HCT116 (cell line): ENCODE data around the gene BBS12. TPM values are rescaled to one million over a fixed set of nuclear protein-coding genes. Genes with fewer than 3 reads are reported as not detected.
A peak's percentile ranks its signal among the peaks of the same experiment; 100 is the strongest.

Experiments used
- ATAC-seq: fragments of 200-7000 bp; cut with Tn5 transposase; 2 replicates; pipeline ENCODE4 v1.9.1; 2020; ENCODE audit warnings: mild to moderate bottlenecking, moderate library complexity
- BruUV-seq: library from RNA; stranded (reverse); fragments of 400-500 nt; replicated peaks from 2 replicates; lab custom pipeline; 2021; lab: Mats Ljungman, UMichigan
- CTCF ChIA-PET: fragments of 300-600 bp; sonication (Branson Sonifier 250); formaldehyde crosslinking; loops from one replicate; lab custom pipeline; 2021; ENCODE audit warnings: antibody characterized with exemption; lab: Charles Lee
- POLR2A ChIA-PET: fragments of 300-600, 350-600 bp; sonication (Branson Sonifier 250); formaldehyde crosslinking; loops from one replicate; lab custom pipeline; 2021; ENCODE audit warnings: antibody characterized with exemption; lab: Charles Lee
- RAD21 ChIA-PET, 2 experiments: fragments of 300-600 bp; sonication (Branson Sonifier 250); formaldehyde crosslinking; loops; one replicate each; lab custom pipeline; 2023; ENCODE audit warnings: low total read pairs in 2 of 2; ENCODE audit not compliant: uncharacterized antibody in 2 of 2, unreplicated experiment in 2 of 2, low non-redundant PET in 1 of 2; lab: Charles Lee
- DNase-seq: peaks from one replicate; pipeline ENCODE4 v3.0.0-alpha.2; 2010; ENCODE audit warnings: low read depth, low spot score
- H2AFZ ChIP-seq: fragments of 200-600 bp; shearing (Covaris generic), sonication (generic); 2 replicates; pipeline ENCODE4 v1.6.1; 2017; ENCODE audit warnings: low read depth, mixed run types, mixed read lengths, antibody characterized with exemption, low read length; ENCODE audit not compliant: poor library complexity, severe bottlenecking
- H3K27ac ChIP-seq: 2 replicates; pipeline ENCODE4 v1.5.1; 2012; ENCODE audit warnings: low read depth, low read length
- H3K27me3 ChIP-seq: fragments of 200-600 bp; sonication (generic); 2 replicates; pipeline ENCODE4 v1.6.1; 2016; ENCODE audit warnings: mixed run types, low read length, mixed read lengths; ENCODE audit not compliant: insufficient read depth
- H3K36me3 ChIP-seq, 2 experiments: fragments of 200-500 bp in 1 of 2; fragments of 200-600 bp in 1 of 2; sonication (Bioruptor generic) in 1 of 2; sonication (generic) in 1 of 2; 2 replicates each; pipeline versions ENCODE4 v1.5.1 to v1.6.1; 2014 to 2016; ENCODE audit warnings: low read length in 2 of 2, inconsistent platforms in 1 of 2, mixed read lengths in 1 of 2, mixed run types in 1 of 2; ENCODE audit not compliant: insufficient read depth in 2 of 2, control insufficient read depth in 1 of 2
- H3K4me1 ChIP-seq, 2 experiments: fragments of 200-600 bp in 1 of 2; sonication (generic) in 1 of 2; 2 replicates each; pipeline versions ENCODE4 v1.5.1 to v1.6.1; 2012 to 2017; ENCODE audit warnings: low read length in 2 of 2, inconsistent platforms in 1 of 2, mild to moderate bottlenecking in 1 of 2, mixed read lengths in 1 of 2, mixed run types in 1 of 2, moderate library complexity in 1 of 2; ENCODE audit not compliant: insufficient read depth in 2 of 2, control insufficient read depth in 1 of 2
- H3K4me2 ChIP-seq: fragments of 200-600 bp; sonication (generic); 2 replicates; pipeline ENCODE4 v1.6.1; 2017; ENCODE audit warnings: mixed run types, low read length, mixed read lengths
- H3K4me3 ChIP-seq, 2 experiments: fragments of 200-600 bp in 1 of 2; sonication (generic) in 1 of 2; replicated peaks in 1 of 2; 2 replicates each; pipeline ENCODE4 v1.5.1; 2011 to 2016; ENCODE audit warnings: low read length in 2 of 2, control low read depth in 1 of 2, low read depth in 1 of 2, mild to moderate bottlenecking in 1 of 2, mixed read lengths in 1 of 2, mixed run types in 1 of 2
- H3K79me2 ChIP-seq: fragments of 200-600 bp; sonication (generic); 2 replicates; pipeline ENCODE4 v1.6.1; 2017; ENCODE audit warnings: mild to moderate bottlenecking, mixed run types, low read length, moderate library complexity, mixed read lengths; ENCODE audit not compliant: insufficient read depth
- H3K9ac ChIP-seq: fragments of 200-600 bp; sonication (generic); 2 replicates; pipeline ENCODE4 v1.6.1; 2016; ENCODE audit warnings: low read length, mixed read lengths
- H3K9me2 ChIP-seq: fragments of 200-600 bp; sonication (generic), shearing (Covaris generic); 2 replicates; pipeline ENCODE4 v1.6.1; 2017; ENCODE audit warnings: mixed run types, mild to moderate bottlenecking, moderate library complexity; ENCODE audit not compliant: insufficient read depth
- H3K9me3 ChIP-seq, 2 experiments: fragments of 200-500 bp in 1 of 2; fragments of 200-600 bp in 1 of 2; sonication (Bioruptor generic) in 1 of 2; sonication (generic) in 1 of 2; 2 replicates each; pipeline ENCODE4 v1.6.1; 2014 to 2017; ENCODE audit warnings: low read length in 2 of 2, mixed read lengths in 2 of 2, inconsistent platforms in 1 of 2, low read depth in 1 of 2, mild to moderate bottlenecking in 1 of 2, mixed run types in 1 of 2, moderate library complexity in 1 of 2; ENCODE audit not compliant: control insufficient read depth in 1 of 2, insufficient read depth in 1 of 2
- H4K20me1 ChIP-seq: fragments of 200-600 bp; sonication (generic), shearing (Covaris generic); 2 replicates; pipeline ENCODE4 v1.6.1; 2017; ENCODE audit warnings: mixed run types, mild to moderate bottlenecking, moderate library complexity; ENCODE audit not compliant: insufficient read depth
- CBX3 ChIP-seq: IDR thresholded peaks from 2 replicates; pipeline ENCODE4 v1.6.1; 2012; ENCODE audit warnings: low read depth
- CEBPB ChIP-seq: IDR thresholded peaks from 2 replicates; pipeline ENCODE4 v1.6.1; 2012; ENCODE audit warnings: low read depth
- EGR1 ChIP-seq: IDR thresholded peaks from 2 replicates; pipeline ENCODE4 v1.6.1; 2012; ENCODE audit warnings: low read depth
- ELF1 ChIP-seq: IDR thresholded peaks from 2 replicates; pipeline ENCODE4 v1.6.1; 2012; ENCODE audit warnings: low read depth, borderline replicate concordance
- EZH2 ChIP-seq: fragments of 200-600 bp; sonication (generic); IDR thresholded peaks from 2 replicates; pipeline ENCODE4 v1.6.1; 2017; ENCODE audit warnings: antibody characterized with exemption, mixed run types
- EZH2phosphoT487 ChIP-seq: fragments of 200-600 bp; IDR thresholded peaks from 2 replicates; pipeline ENCODE4 v1.6.1; 2018; ENCODE audit warnings: antibody characterized with exemption, borderline replicate concordance
- FOSL1 ChIP-seq: IDR thresholded peaks from 2 replicates; pipeline ENCODE4 v1.6.1; 2012; ENCODE audit warnings: low read depth
- JUND ChIP-seq: IDR thresholded peaks from 2 replicates; pipeline ENCODE4 v1.6.1; 2012
- POLR2A ChIP-seq: IDR thresholded peaks from 2 replicates; pipeline ENCODE4 v1.7.0; 2011; ENCODE audit warnings: borderline replicate concordance; ENCODE audit not compliant: insufficient read depth, insufficient read length; ENCODE audit errors: extremely low read depth
- POLR2AphosphoS5 ChIP-seq: IDR thresholded peaks from 2 replicates; pipeline ENCODE4 v1.6.1; 2011; ENCODE audit warnings: mild to moderate bottlenecking, low read depth, low read length, moderate library complexity
- RAD21 ChIP-seq: IDR thresholded peaks from 2 replicates; pipeline ENCODE4 v1.6.1; 2012; ENCODE audit warnings: low read depth, mild to moderate bottlenecking
- SIN3A ChIP-seq: IDR thresholded peaks from 2 replicates; pipeline ENCODE4 v1.6.1; 2012; ENCODE audit warnings: low read depth
- SP1 ChIP-seq: IDR thresholded peaks from 2 replicates; pipeline ENCODE4 v1.6.1; 2012; ENCODE audit warnings: low read depth
- SRF ChIP-seq: IDR thresholded peaks from 2 replicates; pipeline ENCODE4 v1.6.1; 2012; ENCODE audit warnings: low read depth
- TCF7L2 ChIP-seq: IDR thresholded peaks from 2 replicates; pipeline ENCODE4 v1.7.0; 2011; ENCODE audit warnings: borderline replicate concordance, inconsistent platforms; ENCODE audit not compliant: insufficient read depth, insufficient read length; ENCODE audit errors: extremely low read depth
- YY1 ChIP-seq: IDR thresholded peaks from 2 replicates; pipeline ENCODE4 v1.6.1; 2011; ENCODE audit warnings: low read length, low read depth, moderate library complexity, mild to moderate bottlenecking; ENCODE audit not compliant: insufficient replicate concordance; ENCODE audit errors: extremely low read depth
- ZFX ChIP-seq: fragments of 450-650 bp; IDR thresholded peaks from 2 replicates; pipeline ENCODE4 v1.6.1; 2017
- ZNF274 ChIP-seq: fragments of 200-500 bp; sonication (Bioruptor generic); IDR thresholded peaks from 2 replicates; pipeline ENCODE4 v1.6.1; 2014; ENCODE audit warnings: mild to moderate bottlenecking, low read depth, low read length, inconsistent platforms
- intact Hi-C: fragments of 100-400 bp; cut with micrococcal nuclease; formaldehyde crosslinking; loops from 2 replicates; pipeline ENCODE4 v1.10.0; 2022
- total RNA-seq: library from RNA; stranded (reverse); gene quantifications from one replicate; pipeline ENCODE4 v1.2.1, GENCODE V29; 2021; ENCODE audit not compliant: unreplicated experiment
- TF ChIP-seq, protein P1 (sequence below): IDR thresholded peaks from 2 replicates; pipeline ENCODE4 v1.6.1; 2011; ENCODE audit warnings: mild to moderate bottlenecking, low read length, moderate library complexity; ENCODE audit not compliant: insufficient replicate concordance; ENCODE audit errors: extremely low read depth
- TF ChIP-seq, protein P2 (sequence below): IDR thresholded peaks from 2 replicates; pipeline ENCODE4 v1.6.1; 2012
- TF ChIP-seq, protein P3 (sequence below), 3 experiments: fragments of 200-600 bp in 1 of 3; sonication (generic) in 1 of 3; IDR thresholded peaks in 2 of 3; conservative IDR thresholded peaks in 1 of 3; 2 replicates each; pipeline ENCODE4 v1.5.1; 2012 to 2017; ENCODE audit warnings: low read depth in 2 of 3, low read length in 2 of 3, antibody characterized with exemption in 1 of 3, borderline replicate concordance in 1 of 3, control low read depth in 1 of 3, mild to moderate bottlenecking in 1 of 3, mixed read lengths in 1 of 3, mixed run types in 1 of 3, moderate library complexity in 1 of 3; ENCODE audit not compliant: insufficient read depth in 1 of 3
- TF ChIP-seq, protein P4 (sequence below): IDR thresholded peaks from 2 replicates; pipeline ENCODE4 v1.6.1; 2012

Gene BBS12
- total RNA-seq, 1 experiment from 2014 or later = 2.1 TPM

DNA sequence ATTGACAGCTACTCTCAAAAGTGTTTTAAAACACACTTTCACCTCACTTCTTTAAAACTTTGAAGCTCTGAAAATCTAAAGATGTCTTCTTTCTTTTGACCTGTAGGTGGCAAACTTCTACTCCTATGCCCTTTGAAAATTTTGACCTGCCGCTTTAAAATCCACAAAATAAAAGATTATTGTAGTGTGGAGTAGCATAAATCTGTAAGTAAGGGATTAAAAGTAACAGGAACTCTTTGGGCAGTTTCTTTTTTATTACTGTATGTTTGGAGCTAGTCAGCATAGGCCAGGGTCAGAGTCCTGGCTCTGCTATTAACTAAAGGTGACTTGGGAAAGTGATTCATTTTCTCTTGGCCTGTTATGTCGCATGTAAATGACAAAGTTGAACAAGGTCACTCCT is 25.5 kb downstream of the BBS12 start:
- H3K27me3 ChIP-seq = no peaks in the 10 kb centered on the region
- H3K4me3 ChIP-seq = no peak overlapping the region
- POLR2A ChIA-PET = no interaction called here
- H3K36me3 ChIP-seq = no peaks in the 10 kb centered on the region
- H3K27ac ChIP-seq = no peak overlapping the region
- intact Hi-C loops = loop anchor here (1.0 to 5.0 kb wide), 2 partner anchors 156 to 339 kb away; no protein-coding TSS in a partner anchor
- H2AFZ ChIP-seq = peak overlapping the region; percentile 92
- no TSS peak for BruUV-seq
- peak overlapping the region; percentile 44; the same call in 1 of the 2 replicates for H3K4me2 ChIP-seq
- RAD21 ChIA-PET = interaction anchor here (1.1 to 1.6 kb wide), 2 partner anchors 157 kb away, joined by 3 to 9 read pairs; no protein-coding TSS in a partner anchor
- peaks cover 0 to 5% of the 10 kb centered on the region in 2 experiments; a peak in 2 of 4 replicates for H3K4me1 ChIP-seq
- no peaks in the 10 kb centered on the region for H4K20me1 ChIP-seq
- no peaks in the 10 kb centered on the region for H3K9me3 ChIP-seq
- ATAC-seq (peak; percentile 66), DNase-seq (peak; percentile 28)
- CTCF ChIA-PET = interaction anchor here (0.6 to 2.6 kb wide), 18 partner anchors 13 to 173 kb away, joined by 3 to 29 read pairs (median 4); partner anchors contain the start of genes BBS12 and NUDT6
- H3K9me2 ChIP-seq = no peaks in the 10 kb centered on the region
- no peaks in the 10 kb centered on the region for H3K79me2 ChIP-seq
- no peak overlapping the region for H3K9ac ChIP-seq
- TF ChIP-seq, protein P1, sequence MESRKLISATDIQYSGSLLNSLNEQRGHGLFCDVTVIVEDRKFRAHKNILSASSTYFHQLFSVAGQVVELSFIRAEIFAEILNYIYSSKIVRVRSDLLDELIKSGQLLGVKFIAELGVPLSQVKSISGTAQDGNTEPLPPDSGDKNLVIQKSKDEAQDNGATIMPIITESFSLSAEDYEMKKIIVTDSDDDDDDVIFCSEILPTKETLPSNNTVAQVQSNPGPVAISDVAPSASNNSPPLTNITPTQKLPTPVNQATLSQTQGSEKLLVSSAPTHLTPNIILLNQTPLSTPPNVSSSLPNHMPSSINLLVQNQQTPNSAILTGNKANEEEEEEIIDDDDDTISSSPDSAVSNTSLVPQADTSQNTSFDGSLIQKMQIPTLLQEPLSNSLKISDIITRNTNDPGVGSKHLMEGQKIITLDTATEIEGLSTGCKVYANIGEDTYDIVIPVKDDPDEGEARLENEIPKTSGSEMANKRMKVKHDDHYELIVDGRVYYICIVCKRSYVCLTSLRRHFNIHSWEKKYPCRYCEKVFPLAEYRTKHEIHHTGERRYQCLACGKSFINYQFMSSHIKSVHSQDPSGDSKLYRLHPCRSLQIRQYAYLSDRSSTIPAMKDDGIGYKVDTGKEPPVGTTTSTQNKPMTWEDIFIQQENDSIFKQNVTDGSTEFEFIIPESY = no peak
- TF ChIP-seq, protein P2, sequence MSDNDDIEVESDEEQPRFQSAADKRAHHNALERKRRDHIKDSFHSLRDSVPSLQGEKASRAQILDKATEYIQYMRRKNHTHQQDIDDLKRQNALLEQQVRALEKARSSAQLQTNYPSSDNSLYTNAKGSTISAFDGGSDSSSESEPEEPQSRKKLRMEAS = no peak
- TF ChIP-seq JUND (no peak), EZH2 (no peak), EGR1 (no peak), CBX3 (no peak), FOSL1 (no peak; the same call in 1 of the 2 replicates), POLR2A (no peak), CEBPB (0 out of 2 replicates have a peak, but pooled peaks have one; percentile 10), EZH2phosphoT487 (no peak), YY1 (no peak), ELF1 (no peak), TCF7L2 (no peak), ZFX (no peak), RAD21 (peak; percentile 83), SRF (no peak), POLR2AphosphoS5 (no peak), SP1 (no peak), SIN3A (no peak), ZNF274 (no peak)
- TF ChIP-seq, protein P3, sequence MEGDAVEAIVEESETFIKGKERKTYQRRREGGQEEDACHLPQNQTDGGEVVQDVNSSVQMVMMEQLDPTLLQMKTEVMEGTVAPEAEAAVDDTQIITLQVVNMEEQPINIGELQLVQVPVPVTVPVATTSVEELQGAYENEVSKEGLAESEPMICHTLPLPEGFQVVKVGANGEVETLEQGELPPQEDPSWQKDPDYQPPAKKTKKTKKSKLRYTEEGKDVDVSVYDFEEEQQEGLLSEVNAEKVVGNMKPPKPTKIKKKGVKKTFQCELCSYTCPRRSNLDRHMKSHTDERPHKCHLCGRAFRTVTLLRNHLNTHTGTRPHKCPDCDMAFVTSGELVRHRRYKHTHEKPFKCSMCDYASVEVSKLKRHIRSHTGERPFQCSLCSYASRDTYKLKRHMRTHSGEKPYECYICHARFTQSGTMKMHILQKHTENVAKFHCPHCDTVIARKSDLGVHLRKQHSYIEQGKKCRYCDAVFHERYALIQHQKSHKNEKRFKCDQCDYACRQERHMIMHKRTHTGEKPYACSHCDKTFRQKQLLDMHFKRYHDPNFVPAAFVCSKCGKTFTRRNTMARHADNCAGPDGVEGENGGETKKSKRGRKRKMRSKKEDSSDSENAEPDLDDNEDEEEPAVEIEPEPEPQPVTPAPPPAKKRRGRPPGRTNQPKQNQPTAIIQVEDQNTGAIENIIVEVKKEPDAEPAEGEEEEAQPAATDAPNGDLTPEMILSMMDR (IDR thresholded peaks at IDR 0.05 in 2 of 3, conservative IDR thresholded peaks at IDR 0.05 in 1 of 3; ENCODE audit: borderline replicate concordance in 1 of 3, insufficient read depth in 1 of 3, low read depth in 2 of 3, low read length in 2 of 3) = peak; percentile 47 to 81 (median 74); a peak in 4 of 6 replicates
- TF ChIP-seq, protein P4, sequence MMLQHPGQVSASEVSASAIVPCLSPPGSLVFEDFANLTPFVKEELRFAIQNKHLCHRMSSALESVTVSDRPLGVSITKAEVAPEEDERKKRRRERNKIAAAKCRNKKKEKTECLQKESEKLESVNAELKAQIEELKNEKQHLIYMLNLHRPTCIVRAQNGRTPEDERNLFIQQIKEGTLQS = no peak
